HG02798 (cell line): ENCODE data around the gene RNASE13.
"Not testable (repeated sequence)": the region's sequence is repeated elsewhere in the genome, so short reads cannot be mapped to it uniquely, and the experiment has no call there.

ENCODE experiments used
- ATAC-seq: cut with Tn5 transposase; IDR thresholded peaks from one replicate; pipeline ENCODE4 v1.9.1; 2021; ENCODE audit warnings: mild to moderate bottlenecking; ENCODE audit not compliant: unreplicated experiment, poor library complexity

The RNASE13 gene

GRCh38 chr14:21043387-21043973 is 8.9 kb upstream of the RNASE13 start:
- ATAC-seq = no peak

GRCh38 chr14:21042918-21043317 is 8.3 kb upstream of the RNASE13 start:
- ATAC-seq = no peak

GRCh38 chr14:21041676-21042433 is 7.2 kb upstream of the RNASE13 start, which contains the start of gene RNASE7:
Gene RNASE7 (plus strand): TSS chr14:21042362. CDS start chr14:21042993, 631 bp downstream.
- no peak for ATAC-seq

GRCh38 chr14:21040941-21041340 is 6.3 kb upstream of the RNASE13 start:
- not testable (repeated sequence) for ATAC-seq

- no peak for ATAC-seq
Measured at GRCh38 chr14:21040370-21040925, 5.8 kb upstream of the RNASE13 start.

- ATAC-seq = no peak
Measured at GRCh38 chr14:21039585-21040369, 5.2 kb upstream of the RNASE13 start.

- ATAC-seq = no peak
Measured at GRCh38 chr14:21038441-21039422, 4.1 kb upstream of the RNASE13 start.

- ATAC-seq = no peak
Measured at GRCh38 chr14:21037156-21037555, 2.5 kb upstream of the RNASE13 start.

GRCh38 chr14:21036751-21037150 is 2.1 kb upstream of the RNASE13 start:
- no peak for ATAC-seq

GRCh38 chr14:21033133-21033698 is 1.4 kb downstream of the RNASE13 start:
- no peak for ATAC-seq

- ATAC-seq = no peak
Measured at GRCh38 chr14:21032326-21033132, 2.1 kb downstream of the RNASE13 start.

GRCh38 chr14:21030531-21030930 is 4.1 kb downstream of the RNASE13 start:
- ATAC-seq = no peak

- ATAC-seq = no peak
Measured at GRCh38 chr14:21029917-21030316, 4.7 kb downstream of the RNASE13 start, which contains the start of gene TPPP2. Gene TPPP2 (plus strand): TSS chr14:21030217. CDS start chr14:21030582, 365 bp downstream.

GRCh38 chr14:21026988-21027315 is 7.7 kb downstream of the RNASE13 start:
- ATAC-seq = no peak

GRCh38 chr14:21026274-21026987 is 8.2 kb downstream of the RNASE13 start:
- no peak for ATAC-seq

- no peak for ATAC-seq
Measured at GRCh38 chr14:21025371-21026273, 9.0 kb downstream of the RNASE13 start.
